22Rv1 (cell line): ENCODE data around the gene CHST15.

Experiments
- ZFX ChIP-seq: fragments of 450-650 bp; IDR thresholded peaks from 2 replicates; pipeline ENCODE4 v1.6.1; 2017; ENCODE audit warnings: antibody characterized with exemption, borderline replicate concordance
- TF ChIP-seq, protein P1 (sequence below): fragments of 450-650 bp; IDR thresholded peaks from 2 replicates; pipeline ENCODE4 v1.5.1; 2017; ENCODE audit warnings: mild to moderate bottlenecking

DNA sequence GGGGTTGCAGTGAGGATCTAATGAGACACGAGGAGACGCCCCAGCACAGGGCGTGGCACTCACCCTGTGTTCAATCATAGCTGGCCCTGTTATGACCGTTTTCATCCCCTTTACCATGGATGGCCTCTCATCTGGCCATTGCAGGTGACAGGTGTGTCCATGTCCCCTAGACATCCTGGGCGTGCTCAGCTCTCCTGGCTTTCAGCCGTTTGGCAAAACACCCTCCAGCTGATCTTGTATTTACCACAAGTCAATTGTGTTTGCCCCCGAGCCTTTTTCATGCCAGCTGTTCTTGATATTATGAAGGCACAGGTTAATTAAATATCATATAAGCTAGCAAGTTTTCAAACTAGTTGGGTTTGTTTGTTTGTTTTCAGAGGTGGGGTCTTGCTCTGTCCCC lies 97.1 kb downstream of the CHST15 start:
- TF ChIP-seq, protein P1, sequence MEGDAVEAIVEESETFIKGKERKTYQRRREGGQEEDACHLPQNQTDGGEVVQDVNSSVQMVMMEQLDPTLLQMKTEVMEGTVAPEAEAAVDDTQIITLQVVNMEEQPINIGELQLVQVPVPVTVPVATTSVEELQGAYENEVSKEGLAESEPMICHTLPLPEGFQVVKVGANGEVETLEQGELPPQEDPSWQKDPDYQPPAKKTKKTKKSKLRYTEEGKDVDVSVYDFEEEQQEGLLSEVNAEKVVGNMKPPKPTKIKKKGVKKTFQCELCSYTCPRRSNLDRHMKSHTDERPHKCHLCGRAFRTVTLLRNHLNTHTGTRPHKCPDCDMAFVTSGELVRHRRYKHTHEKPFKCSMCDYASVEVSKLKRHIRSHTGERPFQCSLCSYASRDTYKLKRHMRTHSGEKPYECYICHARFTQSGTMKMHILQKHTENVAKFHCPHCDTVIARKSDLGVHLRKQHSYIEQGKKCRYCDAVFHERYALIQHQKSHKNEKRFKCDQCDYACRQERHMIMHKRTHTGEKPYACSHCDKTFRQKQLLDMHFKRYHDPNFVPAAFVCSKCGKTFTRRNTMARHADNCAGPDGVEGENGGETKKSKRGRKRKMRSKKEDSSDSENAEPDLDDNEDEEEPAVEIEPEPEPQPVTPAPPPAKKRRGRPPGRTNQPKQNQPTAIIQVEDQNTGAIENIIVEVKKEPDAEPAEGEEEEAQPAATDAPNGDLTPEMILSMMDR: no peak
- TF ChIP-seq ZFX: no peak
